ENCODE results near the gene GAGE1. TPM values are rescaled to one million over a fixed set of nuclear protein-coding genes. Genes with fewer than 3 reads are reported as not detected.
A peak's percentile ranks its signal among the peaks of the same experiment; 100 is the strongest.
"Not testable (repeated sequence)": the region's sequence is repeated elsewhere in the genome, so short reads cannot be mapped to it uniquely, and the experiment has no call there.

Gene GAGE1
- not detected for polyA plus RNA-seq (2012; ENCODE audit: insufficient read depth, insufficient read length, low read depth)

- not testable (repeated sequence) for H3K4me1 ChIP-seq; H3K27me3 ChIP-seq; H3K9me3 ChIP-seq; H3K4me3 ChIP-seq (ENCODE audit: low read depth, low read length); H3K36me3 ChIP-seq; DNase-seq
Measured at GRCh38 chrX:49598720-49599119, at the start of gene GAGE1. Gene GAGE1 (plus strand): TSS chrX:49599020. CDS start chrX:49600175, 1,155 bp downstream.

GRCh38 chrX:49550989-49551388, 47.8 kb upstream of the GAGE1 start, which contains the start of gene GAGE12E:
Gene GAGE12E (plus strand): TSS chrX:49551289. CDS start chrX:49552444, 1,155 bp downstream.
- not testable (repeated sequence) for H3K36me3 ChIP-seq; H3K9me3 ChIP-seq; H3K4me3 ChIP-seq (ENCODE audit: low read depth, low read length); H3K27me3 ChIP-seq; H3K4me1 ChIP-seq; DNase-seq

- not testable (repeated sequence) for H3K9me3 ChIP-seq; H3K36me3 ChIP-seq; DNase-seq; H3K27me3 ChIP-seq; H3K4me1 ChIP-seq; H3K4me3 ChIP-seq (ENCODE audit: low read depth, low read length)
Measured at GRCh38 chrX:49560542-49560941, 38.3 kb upstream of the GAGE1 start, which contains the start of gene GAGE12F. Gene GAGE12F (plus strand): TSS chrX:49560842. CDS start chrX:49561997, 1,155 bp downstream.

- H3K27me3 ChIP-seq; H3K4me3 ChIP-seq (ENCODE audit: low read depth, low read length); H3K9me3 ChIP-seq; H3K36me3 ChIP-seq; DNase-seq; H3K4me1 ChIP-seq: not testable (repeated sequence)
Measured at GRCh38 chrX:49568728-49569127, 30.1 kb upstream of the GAGE1 start.

GRCh38 chrX:49569152-49569551, 29.7 kb upstream of the GAGE1 start:
- not testable (repeated sequence) for DNase-seq; H3K9me3 ChIP-seq; H3K4me1 ChIP-seq; H3K36me3 ChIP-seq; H3K4me3 ChIP-seq (ENCODE audit: low read depth, low read length); H3K27me3 ChIP-seq

GRCh38 chrX:49570100-49570499, 28.7 kb upstream of the GAGE1 start, which contains the start of gene GAGE12G:
Gene GAGE12G (plus strand): TSS chrX:49570400. CDS start chrX:49571555, 1,155 bp downstream.
- DNase-seq; H3K9me3 ChIP-seq; H3K27me3 ChIP-seq; H3K4me3 ChIP-seq (ENCODE audit: low read depth, low read length); H3K4me1 ChIP-seq; H3K36me3 ChIP-seq: not testable (repeated sequence)

- H3K9me3 ChIP-seq; H3K4me3 ChIP-seq (ENCODE audit: low read depth, low read length); DNase-seq; H3K4me1 ChIP-seq; H3K36me3 ChIP-seq; H3K27me3 ChIP-seq: not testable (repeated sequence)
Measured at GRCh38 chrX:49579649-49580048, 19.2 kb upstream of the GAGE1 start, which contains the start of gene GAGE12H. Gene GAGE12H (plus strand): TSS chrX:49579949. CDS start chrX:49581104, 1,155 bp downstream.

GRCh38 chrX:49589196-49589595, 9.6 kb upstream of the GAGE1 start, which contains the start of gene GAGE2A:
Gene GAGE2A (plus strand): TSS chrX:49589496. CDS start chrX:49590651, 1,155 bp downstream.
- not testable (repeated sequence) for H3K4me3 ChIP-seq (ENCODE audit: low read depth, low read length); H3K9me3 ChIP-seq; H3K36me3 ChIP-seq

GRCh38 chrX:49589769-49590478, 8.9 kb upstream of the GAGE1 start:
- not testable (repeated sequence) for H3K36me3 ChIP-seq; H3K27me3 ChIP-seq; H3K4me3 ChIP-seq (ENCODE audit: low read depth, low read length); H3K9me3 ChIP-seq; H3K4me1 ChIP-seq
- peak; percentile 22 for DNase-seq

More at GRCh38 chrX:49589196-49589595, 9.6 kb upstream of the GAGE1 start, which contains the start of gene GAGE2A:
- not testable (repeated sequence) for H3K27me3 ChIP-seq, DNase-seq, H3K4me1 ChIP-seq

GRCh38 chrX:49590488-49590887, 8.3 kb upstream of the GAGE1 start:
- H3K36me3 ChIP-seq; H3K9me3 ChIP-seq; DNase-seq; H3K4me1 ChIP-seq; H3K27me3 ChIP-seq; H3K4me3 ChIP-seq (ENCODE audit: low read depth, low read length): not testable (repeated sequence)

- H3K27me3 ChIP-seq, result no peaks in the 10 kb centered on the region
- DNase-seq, result no peak
- TF ChIP-seq CTCF (IDR thresholded peaks at IDR 0.05; ENCODE audit: low read depth, low read length), result no peak
- H3K36me3 ChIP-seq, result no peaks in the 10 kb centered on the region
- no peak overlapping the region for H3K4me3 ChIP-seq (ENCODE audit: low read depth, low read length)
- H3K9me3 ChIP-seq, result no peaks in the 10 kb centered on the region
- H3K4me1 ChIP-seq, result no peaks in the 10 kb centered on the region
Measured at GRCh38 chrX:49610718-49611310, 12.0 kb downstream of the GAGE1 start.
